ENCODE results near the gene RUNX1.

RUNX1 gene

DNA sequence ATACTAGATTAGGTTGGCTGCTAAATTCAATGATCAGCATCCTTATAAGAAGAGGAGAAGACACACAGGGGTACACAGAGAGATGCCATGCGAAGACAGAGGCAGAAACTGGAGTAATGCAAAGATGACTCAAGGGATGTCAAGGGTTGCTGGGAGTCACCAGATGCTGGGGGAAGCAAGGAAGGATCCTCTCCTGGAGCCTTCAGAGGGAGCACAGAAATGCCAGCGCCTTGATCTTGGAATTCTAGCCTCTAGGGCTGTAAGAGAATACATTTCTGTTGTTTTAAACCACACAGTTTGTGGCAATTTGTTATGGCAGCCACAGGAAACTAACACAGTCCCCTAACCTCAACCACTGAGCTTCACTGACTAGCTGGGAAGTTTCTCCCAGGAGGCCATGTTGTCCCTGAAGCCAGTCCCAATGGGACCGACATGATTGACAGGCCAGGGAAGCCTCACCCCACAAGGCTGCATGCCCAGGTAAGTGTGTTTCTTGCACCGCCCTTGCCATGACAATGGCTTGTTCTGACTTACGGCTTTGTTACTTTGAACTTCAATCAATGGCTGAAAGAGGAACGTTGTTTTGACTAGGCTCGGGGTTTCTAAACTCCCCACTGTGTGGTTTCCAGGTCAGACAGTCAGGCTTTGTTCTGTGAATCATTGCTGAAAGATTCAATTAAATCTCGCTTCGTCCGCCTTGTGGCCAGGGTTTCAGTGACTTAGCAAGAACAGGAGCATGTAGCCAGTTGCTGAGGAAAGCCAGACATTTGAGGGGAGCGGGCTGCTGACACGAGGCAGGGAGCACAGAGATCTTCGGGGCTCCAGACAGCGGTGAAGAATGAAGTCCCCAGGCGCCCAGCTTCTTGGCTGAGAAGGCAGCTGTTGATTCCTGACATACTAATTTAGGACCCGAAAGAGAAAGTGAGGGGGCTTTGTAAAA is 62.3 kb downstream of the RUNX1 start:
- no peaks in the 10 kb centered on the region for H3K36me3 ChIP-seq
- no peak for TF ChIP-seq CTCF (IDR thresholded peaks at IDR 0.05; ENCODE audit: low read depth, low read length)
- no peak for DNase-seq

GRCh38 chr21:34984356-34985058 is 64.6 kb downstream of the RUNX1 start:
- Histone ChIP-seq H3K27me3 (no peaks in the 10 kb centered on the region), H3K9me3 (no peaks in the 10 kb centered on the region), H3K36me3 (no peaks in the 10 kb centered on the region), H3K4me3 (ENCODE audit: low read depth, low read length) (no peak overlapping the region), H3K4me1 (no peaks in the 10 kb centered on the region)
- no peak for DNase-seq
- no peak for TF ChIP-seq CTCF (IDR thresholded peaks at IDR 0.05; ENCODE audit: low read depth, low read length)

More for the DNA sequence above, 62.3 kb downstream of the RUNX1 start:
- no peak overlapping the region for H3K4me3 ChIP-seq (ENCODE audit: low read depth, low read length)
- H3K9me3 ChIP-seq, result no peaks in the 10 kb centered on the region
- H3K4me1 ChIP-seq, result no peaks in the 10 kb centered on the region
- no peaks in the 10 kb centered on the region for H3K27me3 ChIP-seq

- H3K9me3 ChIP-seq, result no peaks in the 10 kb centered on the region
- DNase-seq, result no peak
- no peaks in the 10 kb centered on the region for H3K4me1 ChIP-seq
- no peak for TF ChIP-seq CTCF (IDR thresholded peaks at IDR 0.05; ENCODE audit: low read depth, low read length)
- no peaks in the 10 kb centered on the region for H3K27me3 ChIP-seq
- no peaks in the 10 kb centered on the region for H3K36me3 ChIP-seq
- no peak overlapping the region for H3K4me3 ChIP-seq (ENCODE audit: low read depth, low read length)
These were observed 65.4 kb downstream of the RUNX1 start for GRCh38 chr21:34983680-34984086.

- Histone ChIP-seq H3K4me1 (no peaks in the 10 kb centered on the region), H3K9me3 (no peaks in the 10 kb centered on the region), H3K4me3 (ENCODE audit: low read depth, low read length) (no peak overlapping the region), H3K27me3 (no peaks in the 10 kb centered on the region), H3K36me3 (no peaks in the 10 kb centered on the region)
- no peak for DNase-seq
- no peak for TF ChIP-seq CTCF (IDR thresholded peaks at IDR 0.05; ENCODE audit: low read depth, low read length)
These were observed 67.3 kb downstream of the RUNX1 start for GRCh38 chr21:34981791-34982190.

DNA sequence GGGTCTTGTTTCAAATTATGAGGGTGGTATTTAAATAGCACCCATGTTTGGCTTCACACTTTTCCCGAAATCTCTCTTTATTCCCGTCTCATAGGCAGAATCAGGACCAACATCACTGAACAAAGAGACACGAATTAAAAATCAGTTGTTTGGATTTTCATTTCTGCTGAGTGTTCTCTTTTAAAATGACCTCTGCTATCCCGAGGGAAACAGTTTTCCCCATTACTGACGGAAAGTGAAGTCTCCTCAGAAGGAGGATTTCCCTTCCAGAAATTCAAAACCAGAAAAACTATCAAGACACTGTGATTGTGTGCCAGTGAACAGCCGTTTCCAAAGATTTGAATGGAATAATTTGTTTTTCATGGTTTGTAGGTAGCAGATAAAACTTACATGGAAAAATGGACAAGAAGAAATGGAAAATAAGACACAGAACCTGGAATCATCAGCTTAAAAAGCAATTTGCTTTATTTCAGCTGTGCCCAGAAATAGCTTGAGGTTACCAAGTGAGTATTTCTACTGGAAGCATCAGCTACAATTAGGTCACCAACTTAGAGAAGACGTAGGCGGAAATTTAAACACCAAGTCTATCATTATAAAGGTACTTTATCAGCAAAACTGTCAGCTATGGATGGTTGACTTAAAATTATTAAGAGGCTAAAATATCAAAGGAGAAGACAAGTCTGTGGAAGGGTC is 68.5 kb downstream of the RUNX1 start:
- Histone ChIP-seq H3K36me3 (no peaks in the 10 kb centered on the region), H3K4me3 (ENCODE audit: low read depth, low read length) (no peak overlapping the region), H3K27me3 (no peaks in the 10 kb centered on the region), H3K9me3 (no peaks in the 10 kb centered on the region), H3K4me1 (no peaks in the 10 kb centered on the region)
- DNase-seq, result no peak
- TF ChIP-seq CTCF (IDR thresholded peaks at IDR 0.05; ENCODE audit: low read depth, low read length), result no peak
